HCT116 (cell line): Measurements from ENCODE around the gene PAQR6. TPM values are rescaled to one million over a fixed set of nuclear protein-coding genes. Genes with fewer than 3 reads are reported as not detected.

Experiments
- ATAC-seq: fragments of 200-7000 bp; cut with Tn5 transposase; 2 replicates; pipeline ENCODE4 v1.9.1; 2020; ENCODE audit warnings: mild to moderate bottlenecking, moderate library complexity
- BruUV-seq: library from RNA; stranded (reverse); fragments of 400-500 nt; replicated peaks from 2 replicates; lab custom pipeline; 2021; lab: Mats Ljungman, UMichigan
- CTCF ChIA-PET: fragments of 300-600 bp; sonication (Branson Sonifier 250); formaldehyde crosslinking; loops from one replicate; lab custom pipeline; 2021; ENCODE audit warnings: antibody characterized with exemption; lab: Charles Lee
- POLR2A ChIA-PET: fragments of 300-600, 350-600 bp; sonication (Branson Sonifier 250); formaldehyde crosslinking; loops from one replicate; lab custom pipeline; 2021; ENCODE audit warnings: antibody characterized with exemption; lab: Charles Lee
- RAD21 ChIA-PET, 2 experiments: fragments of 300-600 bp; sonication (Branson Sonifier 250); formaldehyde crosslinking; loops; one replicate each; lab custom pipeline; 2023; ENCODE audit warnings: low total read pairs in 2 of 2; ENCODE audit not compliant: uncharacterized antibody in 2 of 2, unreplicated experiment in 2 of 2, low non-redundant PET in 1 of 2; lab: Charles Lee
- DNase-seq: peaks from one replicate; pipeline ENCODE4 v3.0.0-alpha.2; 2010; ENCODE audit warnings: low read depth, low spot score
- H2AFZ ChIP-seq: fragments of 200-600 bp; shearing (Covaris generic), sonication (generic); 2 replicates; pipeline ENCODE4 v1.6.1; 2017; ENCODE audit warnings: low read depth, mixed run types, mixed read lengths, antibody characterized with exemption, low read length; ENCODE audit not compliant: poor library complexity, severe bottlenecking
- H3K27ac ChIP-seq: 2 replicates; pipeline ENCODE4 v1.5.1; 2012; ENCODE audit warnings: low read depth, low read length
- H3K27me3 ChIP-seq: fragments of 200-600 bp; sonication (generic); 2 replicates; pipeline ENCODE4 v1.6.1; 2016; ENCODE audit warnings: mixed run types, low read length, mixed read lengths; ENCODE audit not compliant: insufficient read depth
- H3K36me3 ChIP-seq, 2 experiments: fragments of 200-500 bp in 1 of 2; fragments of 200-600 bp in 1 of 2; sonication (Bioruptor generic) in 1 of 2; sonication (generic) in 1 of 2; 2 replicates each; pipeline versions ENCODE4 v1.5.1 to v1.6.1; 2014 to 2016; ENCODE audit warnings: low read length in 2 of 2, inconsistent platforms in 1 of 2, mixed read lengths in 1 of 2, mixed run types in 1 of 2; ENCODE audit not compliant: insufficient read depth in 2 of 2, control insufficient read depth in 1 of 2
- H3K4me1 ChIP-seq, 2 experiments: fragments of 200-600 bp in 1 of 2; sonication (generic) in 1 of 2; 2 replicates each; pipeline versions ENCODE4 v1.5.1 to v1.6.1; 2012 to 2017; ENCODE audit warnings: low read length in 2 of 2, inconsistent platforms in 1 of 2, mild to moderate bottlenecking in 1 of 2, mixed read lengths in 1 of 2, mixed run types in 1 of 2, moderate library complexity in 1 of 2; ENCODE audit not compliant: insufficient read depth in 2 of 2, control insufficient read depth in 1 of 2
- H3K4me2 ChIP-seq: fragments of 200-600 bp; sonication (generic); 2 replicates; pipeline ENCODE4 v1.6.1; 2017; ENCODE audit warnings: mixed run types, low read length, mixed read lengths
- H3K4me3 ChIP-seq, 2 experiments: fragments of 200-600 bp in 1 of 2; sonication (generic) in 1 of 2; replicated peaks in 1 of 2; 2 replicates each; pipeline ENCODE4 v1.5.1; 2011 to 2016; ENCODE audit warnings: low read length in 2 of 2, control low read depth in 1 of 2, low read depth in 1 of 2, mild to moderate bottlenecking in 1 of 2, mixed read lengths in 1 of 2, mixed run types in 1 of 2
- H3K79me2 ChIP-seq: fragments of 200-600 bp; sonication (generic); 2 replicates; pipeline ENCODE4 v1.6.1; 2017; ENCODE audit warnings: mild to moderate bottlenecking, mixed run types, low read length, moderate library complexity, mixed read lengths; ENCODE audit not compliant: insufficient read depth
- H3K9ac ChIP-seq: fragments of 200-600 bp; sonication (generic); 2 replicates; pipeline ENCODE4 v1.6.1; 2016; ENCODE audit warnings: low read length, mixed read lengths
- H3K9me2 ChIP-seq: fragments of 200-600 bp; sonication (generic), shearing (Covaris generic); 2 replicates; pipeline ENCODE4 v1.6.1; 2017; ENCODE audit warnings: mixed run types, mild to moderate bottlenecking, moderate library complexity; ENCODE audit not compliant: insufficient read depth
- H3K9me3 ChIP-seq, 2 experiments: fragments of 200-500 bp in 1 of 2; fragments of 200-600 bp in 1 of 2; sonication (Bioruptor generic) in 1 of 2; sonication (generic) in 1 of 2; 2 replicates each; pipeline ENCODE4 v1.6.1; 2014 to 2017; ENCODE audit warnings: low read length in 2 of 2, mixed read lengths in 2 of 2, inconsistent platforms in 1 of 2, low read depth in 1 of 2, mild to moderate bottlenecking in 1 of 2, mixed run types in 1 of 2, moderate library complexity in 1 of 2; ENCODE audit not compliant: control insufficient read depth in 1 of 2, insufficient read depth in 1 of 2
- H4K20me1 ChIP-seq: fragments of 200-600 bp; sonication (generic), shearing (Covaris generic); 2 replicates; pipeline ENCODE4 v1.6.1; 2017; ENCODE audit warnings: mixed run types, mild to moderate bottlenecking, moderate library complexity; ENCODE audit not compliant: insufficient read depth
- CEBPB ChIP-seq: IDR thresholded peaks from 2 replicates; pipeline ENCODE4 v1.6.1; 2012; ENCODE audit warnings: low read depth
- EGR1 ChIP-seq: IDR thresholded peaks from 2 replicates; pipeline ENCODE4 v1.6.1; 2012; ENCODE audit warnings: low read depth
- EZH2 ChIP-seq: fragments of 200-600 bp; sonication (generic); IDR thresholded peaks from 2 replicates; pipeline ENCODE4 v1.6.1; 2017; ENCODE audit warnings: antibody characterized with exemption, mixed run types
- EZH2phosphoT487 ChIP-seq: fragments of 200-600 bp; IDR thresholded peaks from 2 replicates; pipeline ENCODE4 v1.6.1; 2018; ENCODE audit warnings: antibody characterized with exemption, borderline replicate concordance
- FOSL1 ChIP-seq: IDR thresholded peaks from 2 replicates; pipeline ENCODE4 v1.6.1; 2012; ENCODE audit warnings: low read depth
- JUND ChIP-seq: IDR thresholded peaks from 2 replicates; pipeline ENCODE4 v1.6.1; 2012
- RAD21 ChIP-seq: IDR thresholded peaks from 2 replicates; pipeline ENCODE4 v1.6.1; 2012; ENCODE audit warnings: low read depth, mild to moderate bottlenecking
- SIN3A ChIP-seq: IDR thresholded peaks from 2 replicates; pipeline ENCODE4 v1.6.1; 2012; ENCODE audit warnings: low read depth
- SRF ChIP-seq: IDR thresholded peaks from 2 replicates; pipeline ENCODE4 v1.6.1; 2012; ENCODE audit warnings: low read depth
- intact Hi-C: fragments of 100-400 bp; cut with micrococcal nuclease; formaldehyde crosslinking; loops from 2 replicates; pipeline ENCODE4 v1.10.0; 2022
- total RNA-seq: library from RNA; stranded (reverse); gene quantifications from one replicate; pipeline ENCODE4 v1.2.1, GENCODE V29; 2021; ENCODE audit not compliant: unreplicated experiment
- TF ChIP-seq, protein P1 (sequence below): IDR thresholded peaks from 2 replicates; pipeline ENCODE4 v1.6.1; 2012

The PAQR6 gene
- total RNA-seq, 1 experiment from 2014 or later, result 10.9 TPM

DNA sequence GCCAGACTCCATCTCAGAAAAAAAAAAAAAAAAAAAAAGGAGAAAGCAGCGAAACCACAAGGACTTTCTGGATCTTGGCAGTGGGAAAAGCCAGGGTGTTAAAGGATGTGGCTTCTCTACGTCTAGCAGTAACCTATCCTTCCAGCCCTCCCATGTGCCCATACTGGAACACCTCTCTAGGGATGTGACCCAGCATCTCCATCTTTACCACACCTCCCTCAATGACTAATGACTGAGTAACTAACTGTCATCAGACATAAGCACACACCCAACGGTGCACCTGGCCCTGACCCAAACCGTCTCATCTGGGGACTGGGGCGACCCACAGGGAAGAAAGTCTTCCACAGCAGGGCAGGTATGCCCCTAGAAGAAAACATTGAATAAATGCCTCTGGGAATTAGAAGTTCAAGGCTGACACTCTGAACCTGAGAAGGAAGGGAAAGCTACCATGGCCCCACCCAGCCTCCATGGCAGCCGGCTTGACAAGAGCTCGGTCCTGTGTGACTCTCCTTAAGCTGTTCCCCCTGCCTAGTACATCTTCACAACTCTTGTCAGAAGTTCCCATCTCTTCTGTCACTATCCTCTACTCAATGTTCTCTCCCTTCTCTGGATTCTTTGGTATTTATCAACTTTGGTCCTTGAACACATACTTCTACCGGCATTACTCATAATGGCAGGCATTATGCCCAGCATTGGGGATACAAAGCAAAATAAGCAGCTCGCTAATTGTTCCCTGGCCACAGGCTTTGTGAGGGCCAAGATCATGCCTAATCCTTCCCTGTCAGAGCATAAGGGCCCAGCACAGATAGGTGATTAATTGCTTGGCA, 14.8 kb upstream of the PAQR6 start:
- Histone ChIP-seq H3K9ac (no peak overlapping the region), H3K27ac (0 out of 2 replicates have a peak overlapping the region, but pooled peaks have one; percentile 10), H4K20me1 (no peaks in the 10 kb centered on the region; the same call in 1 of the 2 replicates), H3K36me3 (peaks cover 71 to 83% of the 10 kb centered on the region in 2 experiments), H3K4me1 (peaks cover 0 to 16% of the 10 kb centered on the region in 2 experiments; a peak in 2 of 4 replicates), H3K9me3 (no peaks in the 10 kb centered on the region), H3K79me2 (peaks cover 11% of the 10 kb centered on the region; the same call in 1 of the 2 replicates), H3K4me2 (peak overlapping the region; percentile 43; the same call in 1 of the 2 replicates), H3K4me3 (no peak overlapping the region), H3K9me2 (no peaks in the 10 kb centered on the region), H3K27me3 (no peaks in the 10 kb centered on the region), H2AFZ (no peak overlapping the region)
- ChIA-PET POLR2A (no interaction called here), RAD21 (no interaction called here), CTCF (no interaction called here)
- intact Hi-C loops, result no loop called here
- ATAC-seq (peak; percentile 79), DNase-seq (no peak)
- TF ChIP-seq SRF, result no peak
- TF ChIP-seq RAD21, result no peak
- TF ChIP-seq JUND, result 0 out of 2 replicates have a peak, but pooled peaks have one; percentile 16
- TF ChIP-seq SIN3A, result peak; percentile 26; the same call in 1 of the 2 replicates
- peak; percentile 84 for TF ChIP-seq FOSL1
- no TSS peak for BruUV-seq

DNA sequence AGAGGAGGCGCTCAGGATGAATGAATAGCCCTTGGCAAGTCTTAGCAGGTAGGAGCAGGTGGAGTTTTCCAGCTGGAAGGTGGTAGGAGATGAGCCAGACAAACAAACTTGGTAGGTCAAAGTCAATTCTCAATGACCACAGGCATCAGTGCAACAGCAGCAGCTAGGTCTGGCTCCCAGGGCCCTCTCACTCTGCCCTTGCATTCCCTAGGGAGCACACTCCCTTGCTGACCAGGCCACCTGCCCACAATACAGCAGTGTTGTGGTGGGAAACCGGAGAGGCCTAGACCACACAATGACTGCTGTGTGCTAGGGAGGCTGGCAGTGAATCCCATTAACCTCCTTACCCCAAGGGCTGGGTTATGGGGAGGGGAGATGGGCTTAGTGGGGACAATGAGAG, 13.0 kb upstream of the PAQR6 start:
- intact Hi-C loops, result no loop called here
- ATAC-seq, result no peak
- ChIA-PET CTCF (no interaction called here), RAD21 (no interaction called here), POLR2A (no interaction called here)
- Histone ChIP-seq H3K9me3 (no peaks in the 10 kb centered on the region), H3K36me3 (peaks cover 68 to 73% of the 10 kb centered on the region in 2 experiments), H3K4me2 (no peak overlapping the region), H3K9ac (no peak overlapping the region), H3K4me3 (no peak overlapping the region), H4K20me1 (no peaks in the 10 kb centered on the region; the same call in 1 of the 2 replicates), H2AFZ (no peak overlapping the region), H3K4me1 (peaks cover 0 to 16% of the 10 kb centered on the region in 2 experiments; a peak in 2 of 4 replicates), H3K27me3 (no peaks in the 10 kb centered on the region), H3K79me2 (peaks cover 11% of the 10 kb centered on the region; the same call in 1 of the 2 replicates)
- no peak for DNase-seq
- TF ChIP-seq EZH2phosphoT487 (no peak), CEBPB (no peak), EZH2 (no peak), EGR1 (no peak)
- TF ChIP-seq, protein P1, sequence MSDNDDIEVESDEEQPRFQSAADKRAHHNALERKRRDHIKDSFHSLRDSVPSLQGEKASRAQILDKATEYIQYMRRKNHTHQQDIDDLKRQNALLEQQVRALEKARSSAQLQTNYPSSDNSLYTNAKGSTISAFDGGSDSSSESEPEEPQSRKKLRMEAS, result no peak
- TF ChIP-seq, all 23 proteins: peak for 0
- Histone ChIP-seq H3K27ac (no peak overlapping the region), H3K9me2 (no peaks in the 10 kb centered on the region)
- no TSS peak for BruUV-seq
